Amygdala (tissue), 56 donors: ENCODE data around the gene NDUFB7.
A peak's percentile ranks its signal among the peaks of the same experiment; 100 is the strongest.
"Not testable (repeated sequence)": the region's sequence is repeated elsewhere in the genome, so short reads cannot be mapped to it uniquely, and the experiment has no call there.

Experiments used
- DNase-seq, 56 donors: peaks; one replicate each; lab custom pipeline; 2025; lab: John Stamatoyannopoulos, UW

NDUFB7 gene

GRCh38 chr19:14571695-14572490 is at the start of gene NDUFB7:
Gene NDUFB7, minus strand, starts transcription at chr19:14572066. Its CDS starts 66 bp downstream, at chr19:14572000.
- DNase-seq, result peak; percentile 54 to 96 (median 88)

- no peak for DNase-seq
Observed at GRCh38 chr19:14619404-14619803, 47.5 kb upstream of the NDUFB7 start.

GRCh38 chr19:14616407-14616806 is 44.5 kb upstream of the NDUFB7 start:
- DNase-seq, result no peak

- no peak for DNase-seq
Observed at GRCh38 chr19:14615623-14616022, 43.8 kb upstream of the NDUFB7 start.

- DNase-seq, result peak in 3 of 56 donors; percentile 0 to 2 (median 1)
Observed at GRCh38 chr19:14614099-14614412, 42.2 kb upstream of the NDUFB7 start.

GRCh38 chr19:14613399-14614098 is 41.7 kb upstream of the NDUFB7 start:
- not testable (repeated sequence) for DNase-seq

- DNase-seq, result no peak
Observed at GRCh38 chr19:14612657-14613056, 40.8 kb upstream of the NDUFB7 start.

- DNase-seq, result not testable (repeated sequence)
Observed at GRCh38 chr19:14612242-14612641, 40.4 kb upstream of the NDUFB7 start.

- no peak for DNase-seq
Observed at GRCh38 chr19:14611051-14611450, 39.2 kb upstream of the NDUFB7 start.

- no peak for DNase-seq
Observed at GRCh38 chr19:14606627-14607026, 34.8 kb upstream of the NDUFB7 start.

- no peak for DNase-seq
Observed at GRCh38 chr19:14603990-14604387, 32.1 kb upstream of the NDUFB7 start.

- DNase-seq, result no peak
Observed at GRCh38 chr19:14599548-14600147, 27.8 kb upstream of the NDUFB7 start.

- no peak for DNase-seq
Observed at GRCh38 chr19:14595558-14595957, 23.7 kb upstream of the NDUFB7 start.

- DNase-seq, result not testable (repeated sequence)
Observed at GRCh38 chr19:14589433-14589832, 17.6 kb upstream of the NDUFB7 start.

- DNase-seq, result not testable (repeated sequence)
Observed at GRCh38 chr19:14585187-14585586, 13.3 kb upstream of the NDUFB7 start.

GRCh38 chr19:14584372-14584771 is 12.5 kb upstream of the NDUFB7 start:
- DNase-seq, result not testable (repeated sequence)

GRCh38 chr19:14582894-14583340 is 11.1 kb upstream of the NDUFB7 start, which contains the start of gene CLEC17A:
Gene CLEC17A, plus strand, starts transcription at chr19:14583084. Its CDS starts 77 bp downstream, at chr19:14583161.
- DNase-seq, result no peak

- no peak for DNase-seq
Observed at GRCh38 chr19:14580623-14581237, 8.9 kb upstream of the NDUFB7 start.

- DNase-seq, result no peak
Observed at GRCh38 chr19:14577885-14578427, 6.1 kb upstream of the NDUFB7 start.

- no peak for DNase-seq
Observed at GRCh38 chr19:14577264-14577663, 5.4 kb upstream of the NDUFB7 start.

- no peak for DNase-seq
Observed at GRCh38 chr19:14576363-14576762, 4.5 kb upstream of the NDUFB7 start.
